ENCODE data around the gene C11orf21. TPM values are rescaled to one million over a fixed set of nuclear protein-coding genes. Genes with fewer than 3 reads are reported as not detected.

The C11orf21 gene
- total and polyA plus RNA-seq, 4 donors: 0.46 to 2.1 (median 1.4) TPM; not detected in 1

- Histone ChIP-seq H3K4me3 (ENCODE audit: low read length in 2 of 2) (no peak overlapping the region), H3K36me3 (ENCODE audit: control insufficient read depth in 1 of 2, insufficient read depth in 2 of 2, low read length in 1 of 2) (no peaks in the 10 kb centered on the region), H3K4me1 (ENCODE audit: control insufficient read depth in 1 of 2, insufficient read depth in 2 of 2, low read length in 2 of 2) (no peaks in the 10 kb centered on the region), H3K27ac (ENCODE audit: low read depth in 1 of 2, low read length in 2 of 2) (no peak overlapping the region), H3K9me3 (ENCODE audit: control insufficient read depth, low read length) (peaks cover 2% of the 10 kb centered on the region), H3K27me3 (ENCODE audit: control insufficient read depth in 1 of 2, insufficient read depth in 2 of 2, low read length in 1 of 2) (no peaks in the 10 kb centered on the region)
- intact Hi-C loops (cut with DNase I): loop anchor here in 1 of 2 donors (5.0 kb wide), 1 partner anchor 59 kb away; the partner anchor contains the start of gene CD81
- DNase-seq (peak in 1 of 2 donors; percentile 23), ATAC-seq (ENCODE audit: low FRiP score) (no peak)
- WGBS, 2 donors: 91 to 94% methylated on average over 4 of the region's 4 CpGs
Observed at GRCh38 chr11:2318123-2318522, 16.4 kb upstream of the C11orf21 start.

GRCh38 chr11:2317354-2318050 is 15.8 kb upstream of the C11orf21 start:
- intact Hi-C loops (cut with DNase I): loop anchor here in 1 of 2 donors (5.0 kb wide), 1 partner anchor 60 kb away; the partner anchor contains the start of gene CD81
- Histone ChIP-seq H3K9me3 (ENCODE audit: control insufficient read depth, low read length) (peaks cover 2% of the 10 kb centered on the region), H3K4me1 (ENCODE audit: control insufficient read depth in 1 of 2, insufficient read depth in 2 of 2, low read length in 2 of 2) (no peaks in the 10 kb centered on the region), H3K36me3 (ENCODE audit: control insufficient read depth in 1 of 2, insufficient read depth in 2 of 2, low read length in 1 of 2) (no peaks in the 10 kb centered on the region), H3K27ac (ENCODE audit: low read depth in 1 of 2, low read length in 2 of 2) (no peak overlapping the region), H3K27me3 (ENCODE audit: control insufficient read depth in 1 of 2, insufficient read depth in 2 of 2, low read length in 1 of 2) (no peaks in the 10 kb centered on the region), H3K4me3 (ENCODE audit: low read length in 2 of 2) (no peak overlapping the region)
- 96 to 98% methylated on average over 17 of the region's 17 CpGs for WGBS, 2 donors
- DNase-seq (peak in 1 of 2 donors; percentile 50), ATAC-seq (ENCODE audit: low FRiP score) (no peak)

- no peak for ATAC-seq (ENCODE audit: low FRiP score)
- no peaks in the 10 kb centered on the region for H3K4me1 ChIP-seq (ENCODE audit: control insufficient read depth in 1 of 2, insufficient read depth in 2 of 2, low read length in 2 of 2)
- no peak for DNase-seq
- no peaks in the 10 kb centered on the region for H3K36me3 ChIP-seq (ENCODE audit: control insufficient read depth in 1 of 2, insufficient read depth in 2 of 2, low read length in 1 of 2)
- H3K27me3 ChIP-seq (ENCODE audit: control insufficient read depth in 1 of 2, insufficient read depth in 2 of 2, low read length in 1 of 2): no peaks in the 10 kb centered on the region
- H3K4me3 ChIP-seq (ENCODE audit: low read length in 2 of 2): no peak overlapping the region
- H3K27ac ChIP-seq (ENCODE audit: low read depth in 1 of 2, low read length in 2 of 2): no peak overlapping the region
- 86 to 87% methylated on average over 3 of the region's 3 CpGs for WGBS, 2 donors
- intact Hi-C loops (cut with DNase I): loop anchor here in 1 of 2 donors (5.0 kb wide), 1 partner anchor 60 kb away; the partner anchor contains the start of gene CD81
- peaks cover 2% of the 10 kb centered on the region for H3K9me3 ChIP-seq (ENCODE audit: control insufficient read depth, low read length)
Observed at GRCh38 chr11:2316963-2317244, 15.2 kb upstream of the C11orf21 start.

GRCh38 chr11:2316169-2316962 is 14.6 kb upstream of the C11orf21 start:
- no peak for ATAC-seq (ENCODE audit: low FRiP score)
- Histone ChIP-seq H3K36me3 (ENCODE audit: control insufficient read depth in 1 of 2, insufficient read depth in 2 of 2, low read length in 1 of 2) (no peaks in the 10 kb centered on the region), H3K27ac (ENCODE audit: low read depth in 1 of 2, low read length in 2 of 2) (no peak overlapping the region), H3K9me3 (ENCODE audit: control insufficient read depth, low read length) (peaks cover 2% of the 10 kb centered on the region), H3K4me1 (ENCODE audit: control insufficient read depth in 1 of 2, insufficient read depth in 2 of 2, low read length in 2 of 2) (no peaks in the 10 kb centered on the region), H3K27me3 (ENCODE audit: control insufficient read depth in 1 of 2, insufficient read depth in 2 of 2, low read length in 1 of 2) (no peaks in the 10 kb centered on the region), H3K4me3 (ENCODE audit: low read length in 2 of 2) (no peak overlapping the region)
- intact Hi-C loops (cut with DNase I): loop anchor here in 1 of 2 donors (5.0 kb wide), 1 partner anchor 61 kb away; the partner anchor contains the start of gene CD81
- WGBS, 2 donors: 93% methylated on average over 22 to 23 of the region's 23 CpGs
- peak in 1 of 2 donors; percentile 62 for DNase-seq

- peak overlapping the region; percentile 45 to 67 for H3K27ac ChIP-seq (ENCODE audit: low read depth in 1 of 2, low read length in 2 of 2)
- intact Hi-C loops (cut with DNase I): loop anchor here (2.0 to 5.0 kb wide), 3 partner anchors 62 to 85 kb away; partner anchors contain the start of genes CD81 (in 1 of the 2) and TSSC4 (in 1 of the 2)
- peak in 1 of 2 donors; percentile 72 for DNase-seq
- H3K4me1 ChIP-seq (ENCODE audit: control insufficient read depth in 1 of 2, insufficient read depth in 2 of 2, low read length in 2 of 2): no peaks in the 10 kb centered on the region
- no peaks in the 10 kb centered on the region for H3K27me3 ChIP-seq (ENCODE audit: control insufficient read depth in 1 of 2, insufficient read depth in 2 of 2, low read length in 1 of 2)
- no peak overlapping the region for H3K4me3 ChIP-seq (ENCODE audit: low read length in 2 of 2)
- H3K9me3 ChIP-seq (ENCODE audit: control insufficient read depth, low read length): peaks cover 2% of the 10 kb centered on the region
- peak; percentile 37 for ATAC-seq (ENCODE audit: low FRiP score)
- WGBS, 2 donors: 40 to 51% methylated on average over 16 to 25 of the region's 25 CpGs
- no peaks in the 10 kb centered on the region for H3K36me3 ChIP-seq (ENCODE audit: control insufficient read depth in 1 of 2, insufficient read depth in 2 of 2, low read length in 1 of 2)
Observed at GRCh38 chr11:2315395-2316168, 13.9 kb upstream of the C11orf21 start.

GRCh38 chr11:2314525-2315394 is 13.0 kb upstream of the C11orf21 start:
- Histone ChIP-seq H3K27ac (ENCODE audit: low read depth in 1 of 2, low read length in 2 of 2) (peak overlapping the region; percentile 59 to 67), H3K9me3 (ENCODE audit: control insufficient read depth, low read length) (peaks cover 2% of the 10 kb centered on the region), H3K36me3 (ENCODE audit: control insufficient read depth in 1 of 2, insufficient read depth in 2 of 2, low read length in 1 of 2) (no peaks in the 10 kb centered on the region), H3K27me3 (ENCODE audit: control insufficient read depth in 1 of 2, insufficient read depth in 2 of 2, low read length in 1 of 2) (no peaks in the 10 kb centered on the region), H3K4me3 (ENCODE audit: low read length in 2 of 2) (no peak overlapping the region), H3K4me1 (ENCODE audit: control insufficient read depth in 1 of 2, insufficient read depth in 2 of 2, low read length in 2 of 2) (no peaks in the 10 kb centered on the region)
- ATAC-seq (ENCODE audit: low FRiP score) (peak; percentile 87), DNase-seq (peak; percentile 93 to 95)
- WGBS, 2 donors: 18 to 20% methylated on average over 12 to 16 of the region's 16 CpGs
- intact Hi-C loops (cut with DNase I): loop anchor here (2.0 to 5.0 kb wide), 3 partner anchors 63 to 86 kb away; partner anchors contain the start of genes CD81 (in 1 of the 2) and TSSC4 (in 1 of the 2)

- Histone ChIP-seq H3K27me3 (ENCODE audit: control insufficient read depth in 1 of 2, insufficient read depth in 2 of 2, low read length in 1 of 2) (no peaks in the 10 kb centered on the region), H3K9me3 (ENCODE audit: control insufficient read depth, low read length) (peaks cover 2% of the 10 kb centered on the region), H3K27ac (ENCODE audit: low read depth in 1 of 2, low read length in 2 of 2) (peak overlapping the region; percentile 15 to 59), H3K4me1 (ENCODE audit: control insufficient read depth in 1 of 2, insufficient read depth in 2 of 2, low read length in 2 of 2) (no peaks in the 10 kb centered on the region), H3K36me3 (ENCODE audit: control insufficient read depth in 1 of 2, insufficient read depth in 2 of 2, low read length in 1 of 2) (no peaks in the 10 kb centered on the region), H3K4me3 (ENCODE audit: low read length in 2 of 2) (no peak overlapping the region)
- WGBS, 2 donors: 90% methylated on average over 7 of the region's 7 CpGs
- ATAC-seq (ENCODE audit: low FRiP score) (no peak), DNase-seq (peak in 1 of 2 donors; percentile 55)
- intact Hi-C loops (cut with DNase I): loop anchor here in 1 of 2 donors (2.0 kb wide), 2 partner anchors 65 to 87 kb away; partner anchors contain the start of gene TSSC4
Observed at GRCh38 chr11:2314136-2314524, 12.4 kb upstream of the C11orf21 start.
